Skeletal muscle tissue (tissue), 4 donors: Measurements from ENCODE around the gene ALDH3A1. TPM values are rescaled to one million over a fixed set of nuclear protein-coding genes. Genes with fewer than 3 reads are reported as not detected.
"Not testable (repeated sequence)": the region's sequence is repeated elsewhere in the genome, so short reads cannot be mapped to it uniquely, and the experiment has no call there.

ENCODE experiments used
- H3K27ac ChIP-seq: one replicate; pipeline ENCODE4 v1.7.0; 2013; ENCODE audit warnings: mild to moderate bottlenecking, low read depth, low read length, inconsistent platforms
- H3K27me3 ChIP-seq, 3 donors: one replicate each; pipeline ENCODE4 v1.7.0; 2013; ENCODE audit warnings: low read length in 3 of 3; ENCODE audit not compliant: control insufficient read depth in 3 of 3, insufficient read depth in 3 of 3
- H3K36me3 ChIP-seq, 3 donors: one replicate each; pipeline ENCODE4 v1.7.0; 2013; ENCODE audit warnings: low read length in 3 of 3; ENCODE audit not compliant: control insufficient read depth in 3 of 3, insufficient read depth in 3 of 3
- H3K4me1 ChIP-seq, 3 donors: one replicate each; pipeline ENCODE4 v1.7.0; 2013; ENCODE audit warnings: low read length in 3 of 3, mild to moderate bottlenecking in 3 of 3; ENCODE audit not compliant: control insufficient read depth in 3 of 3, insufficient read depth in 3 of 3
- H3K4me3 ChIP-seq, 3 donors: one replicate each; pipeline ENCODE4 v1.7.0; 2013; ENCODE audit warnings: low read length in 3 of 3
- H3K9ac ChIP-seq, 3 donors: one replicate each; pipeline ENCODE4 v1.7.0; 2013; ENCODE audit warnings: low read length in 3 of 3, mild to moderate bottlenecking in 3 of 3, moderate library complexity in 2 of 3, low read depth in 1 of 3
- H3K9me3 ChIP-seq, 3 donors: one replicate each; pipeline ENCODE4 v1.7.0; 2013; ENCODE audit warnings: low read length in 3 of 3; ENCODE audit not compliant: control insufficient read depth in 3 of 3
- total RNA-seq: library from RNA; depleted of rRNA; stranded (reverse); fragments of >200 nt; gene quantifications from one replicate; pipeline ENCODE4 v1.2.3, GENCODE V29; 2014
- donor health status: Osteomylitis.

Gene ALDH3A1
- total RNA-seq, 1 donor from 2014 or later, result not detected

- peaks cover 0 to 7% (median 0%) of the 10 kb centered on the region in 3 donors for H3K4me1 ChIP-seq
- H3K27me3 ChIP-seq, result no peaks in the 10 kb centered on the region
- H3K4me3 ChIP-seq, result no peak overlapping the region
- peaks cover 11 to 21% (median 20%) of the 10 kb centered on the region in 3 donors for H3K36me3 ChIP-seq
- peak overlapping the region in 1 of 3 donors; percentile 8 for H3K9ac ChIP-seq
- no peaks in the 10 kb centered on the region for H3K9me3 ChIP-seq
- H3K27ac ChIP-seq, result no peak overlapping the region
These were observed 24.0 kb upstream of the ALDH3A1 start for GRCh38 chr17:19771971-19772630.

GRCh38 chr17:19770985-19771735, 23.1 kb upstream of the ALDH3A1 start:
- Histone ChIP-seq H3K27me3 (no peaks in the 10 kb centered on the region), H3K36me3 (peaks cover 4 to 12% (median 11%) of the 10 kb centered on the region in 3 donors), H3K4me1 (peaks cover 3 to 11% (median 9%) of the 10 kb centered on the region in 3 donors), H3K9me3 (no peaks in the 10 kb centered on the region), H3K9ac (peak overlapping the region in 1 of 3 donors; percentile 8), H3K27ac (no peak overlapping the region), H3K4me3 (no peak overlapping the region)

GRCh38 chr17:19769946-19770652, 22.0 kb upstream of the ALDH3A1 start:
- H3K9me3 ChIP-seq, result no peaks in the 10 kb centered on the region
- peaks cover 0 to 7% (median under 1%) of the 10 kb centered on the region in 3 donors for H3K36me3 ChIP-seq
- no peak overlapping the region for H3K9ac ChIP-seq
- H3K4me3 ChIP-seq, result no peak overlapping the region
- H3K27me3 ChIP-seq, result no peaks in the 10 kb centered on the region
- H3K4me1 ChIP-seq, result peaks cover 4 to 11% (median 9%) of the 10 kb centered on the region in 3 donors
- peak overlapping the region; percentile 40 for H3K27ac ChIP-seq

DNA sequence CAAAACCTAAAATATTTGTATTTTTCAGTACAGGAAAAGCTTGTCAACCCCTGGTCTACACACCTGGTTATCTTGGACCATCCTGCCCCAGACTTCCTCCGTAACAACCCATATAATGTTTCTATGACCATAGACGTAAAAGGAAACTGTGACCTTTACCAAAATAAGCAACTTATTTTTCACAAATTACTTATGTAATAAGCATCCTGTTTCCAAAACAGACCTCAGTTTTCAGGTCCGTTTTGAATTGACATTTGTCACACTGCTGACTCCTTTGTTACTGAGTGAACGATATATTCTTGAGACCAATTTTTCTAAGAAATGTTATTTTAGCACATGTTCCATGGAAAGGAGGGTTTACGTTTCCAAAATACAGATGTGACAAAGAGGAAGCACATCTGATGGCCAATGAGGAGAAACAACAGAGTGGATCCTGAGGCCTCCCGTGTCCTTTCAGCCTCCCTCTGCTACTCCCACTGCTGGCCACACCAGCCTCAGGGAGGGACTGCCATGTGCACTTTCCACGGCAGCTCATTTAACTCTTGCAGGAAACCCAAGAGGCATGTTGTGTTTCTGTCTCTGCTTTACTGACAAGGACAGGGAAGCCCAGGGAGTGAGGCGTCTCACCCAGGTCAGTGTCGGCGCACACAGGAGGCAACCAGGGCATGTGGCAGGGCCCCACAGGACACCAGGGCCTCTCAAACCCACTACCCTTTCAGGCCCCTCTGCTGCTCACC, 20.1 kb upstream of the ALDH3A1 start:
- H3K9me3 ChIP-seq, result no peaks in the 10 kb centered on the region
- no peaks in the 10 kb centered on the region for H3K36me3 ChIP-seq
- H3K4me3 ChIP-seq, result no peak overlapping the region
- no peaks in the 10 kb centered on the region for H3K27me3 ChIP-seq
- no peak overlapping the region for H3K27ac ChIP-seq
- peak overlapping the region in 1 of 3 donors; percentile 19 for H3K9ac ChIP-seq
- peaks cover 4 to 11% (median 9%) of the 10 kb centered on the region in 3 donors for H3K4me1 ChIP-seq

DNA sequence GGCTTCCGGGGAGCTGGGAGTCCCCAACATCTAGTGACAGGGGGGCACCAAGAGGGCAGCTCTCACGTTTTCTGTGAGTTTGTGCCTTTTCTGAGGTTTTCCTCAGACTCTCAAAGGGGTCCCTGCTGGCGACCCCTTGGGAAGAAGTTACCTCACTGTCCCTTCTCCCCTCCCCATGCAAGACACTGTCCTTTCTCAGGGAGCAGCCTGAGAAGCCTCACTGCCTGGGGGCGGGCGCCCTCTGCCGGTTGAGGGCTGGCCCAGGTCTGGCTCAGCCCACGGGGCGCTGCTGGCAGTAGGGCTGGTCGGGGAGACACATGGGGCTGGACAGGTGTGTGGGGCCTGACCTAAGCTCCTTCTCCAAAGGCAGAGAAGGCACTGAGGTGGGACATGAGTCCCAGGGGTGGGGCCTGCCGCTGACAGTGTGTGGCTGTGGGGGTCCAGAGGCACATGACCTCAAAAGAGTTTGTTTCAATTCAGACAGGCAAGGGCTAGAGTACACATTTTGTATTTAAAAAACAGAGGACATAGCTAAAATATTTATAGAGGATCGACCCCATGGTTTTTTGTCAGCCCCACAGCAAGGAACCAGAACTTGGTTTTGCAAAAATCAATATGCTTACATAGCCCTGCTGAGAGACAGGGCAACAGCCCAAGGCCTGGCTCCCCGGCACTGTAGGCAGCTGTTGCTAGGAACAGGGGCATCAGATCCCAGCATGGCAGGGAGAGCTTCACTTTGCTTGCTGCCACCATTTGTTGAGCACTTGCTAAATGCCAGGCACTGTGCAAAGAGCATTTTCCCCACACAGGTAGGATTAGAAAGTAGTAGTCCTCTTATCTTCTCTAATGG, 18.5 kb upstream of the ALDH3A1 start:
- Histone ChIP-seq H3K4me1 (peaks cover 7 to 16% (median 8%) of the 10 kb centered on the region in 3 donors), H3K36me3 (no peaks in the 10 kb centered on the region), H3K9ac (peak overlapping the region in 1 of 3 donors; percentile 68), H3K27ac (no peak overlapping the region), H3K4me3 (no peak overlapping the region), H3K27me3 (no peaks in the 10 kb centered on the region), H3K9me3 (no peaks in the 10 kb centered on the region)

GRCh38 chr17:19766016-19766415, 17.9 kb upstream of the ALDH3A1 start:
- Histone ChIP-seq H3K27ac (no peak overlapping the region), H3K4me3 (no peak overlapping the region), H3K27me3 (no peaks in the 10 kb centered on the region), H3K9ac (peak overlapping the region in 1 of 3 donors; percentile 25), H3K36me3 (no peaks in the 10 kb centered on the region), H3K4me1 (peaks cover 6 to 16% (median 7%) of the 10 kb centered on the region in 3 donors), H3K9me3 (no peaks in the 10 kb centered on the region)

GRCh38 chr17:19763991-19764390, 15.9 kb upstream of the ALDH3A1 start:
- not testable (repeated sequence) for H3K27ac ChIP-seq, H3K27me3 ChIP-seq, H3K36me3 ChIP-seq, H3K9ac ChIP-seq, H3K9me3 ChIP-seq, H3K4me3 ChIP-seq
- peaks cover 4 to 16% (median 7%) of the 10 kb centered on the region in 3 donors for H3K4me1 ChIP-seq

DNA sequence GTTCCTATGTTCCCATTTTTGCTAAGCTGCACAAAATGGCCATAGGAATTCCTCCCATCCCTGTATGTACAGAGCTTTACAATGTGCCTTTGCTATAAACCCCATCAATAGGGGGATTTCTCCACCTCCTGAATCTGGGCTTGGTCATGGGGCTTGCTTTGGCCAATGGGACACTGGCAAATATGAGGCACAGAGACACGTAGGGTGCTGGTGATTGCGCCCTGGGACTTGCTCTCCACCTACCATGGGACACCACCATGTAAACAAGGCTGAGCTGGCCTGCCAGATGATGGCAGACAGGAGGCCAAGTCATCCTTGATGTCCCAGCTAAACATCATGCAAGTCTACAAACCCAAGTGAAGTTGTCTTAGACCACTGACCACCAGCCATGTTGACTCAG, 15.3 kb upstream of the ALDH3A1 start:
- Histone ChIP-seq H3K36me3 (no peaks in the 10 kb centered on the region), H3K27me3 (no peaks in the 10 kb centered on the region), H3K9me3 (no peaks in the 10 kb centered on the region), H3K4me1 (peaks cover 4 to 16% (median 7%) of the 10 kb centered on the region in 3 donors), H3K9ac (no peak overlapping the region), H3K4me3 (no peak overlapping the region), H3K27ac (no peak overlapping the region)

GRCh38 chr17:19762515-19762961, 14.4 kb upstream of the ALDH3A1 start:
- Histone ChIP-seq H3K9me3 (no peaks in the 10 kb centered on the region), H3K9ac (peak overlapping the region in 1 of 3 donors; percentile 40), H3K27ac (no peak overlapping the region), H3K4me1 (peaks cover 4 to 16% (median 7%) of the 10 kb centered on the region in 3 donors), H3K4me3 (no peak overlapping the region), H3K36me3 (no peaks in the 10 kb centered on the region), H3K27me3 (no peaks in the 10 kb centered on the region)
